Measurements from ENCODE around the gene RREB1. TPM values are rescaled to one million over a fixed set of nuclear protein-coding genes. Genes with fewer than 3 reads are reported as not detected.
"Not testable (repeated sequence)": the region's sequence is repeated elsewhere in the genome, so short reads cannot be mapped to it uniquely, and the experiment has no call there.

RREB1 gene
- total and polyA plus RNA-seq, 2 experiments from 2014 or later, result 6.4 to 12.4 TPM

- Histone ChIP-seq H3K79me2 (ENCODE audit: insufficient read depth) (no peaks in the 10 kb centered on the region), H2AFZ (no peak overlapping the region), H3F3A (ENCODE audit: insufficient read depth) (peaks cover 4% of the 10 kb centered on the region; the same call in 1 of the 2 replicates), H3K36me3 (ENCODE audit: low read depth) (no peaks in the 10 kb centered on the region), H3K9ac (no peak overlapping the region), H3K27me3 (replicated peaks; ENCODE audit: insufficient read depth) (no peaks in the 10 kb centered on the region), H3K27ac (no peak overlapping the region), H3K9me2 (ENCODE audit: insufficient read depth) (no peaks in the 10 kb centered on the region), H3K4me3 (no peak overlapping the region), H3K9me3 (ENCODE audit: low read depth) (no peaks in the 10 kb centered on the region), H4K20me1 (ENCODE audit: insufficient read depth) (no peaks in the 10 kb centered on the region), H3K4me1 (ENCODE audit: insufficient read depth) (peaks cover 8% of the 10 kb centered on the region), H3K4me2 (ENCODE audit: unreplicated experiment) (no peak overlapping the region)
- TF ChIP-seq EZH2phosphoT487 (IDR thresholded peaks at IDR 0.05; ENCODE audit: insufficient read depth, low read depth), result no peak
- no peak for TF ChIP-seq EZH2 (IDR thresholded peaks at IDR 0.05; ENCODE audit: insufficient read depth, poor library complexity, severe bottlenecking)
- no peak for DNase-seq
- in situ Hi-C loops (cut with MboI), result loop anchor here (10.0 kb wide), 1 partner anchor 344 kb away; no protein-coding TSS in a partner anchor
- 85 to 89% methylated on average over 11 of the region's 11 CpGs for WGBS, 2 experiments (ENCODE audit: low coverage in 1 of 2, low lambda C conversion rate in 2 of 2, missing lambda C conversion rate in 2 of 2)
Observed at GRCh38 chr6:7271205-7271534, 163.4 kb downstream of the RREB1 start.

GRCh38 chr6:7273709-7274108, 165.9 kb downstream of the RREB1 start:
- in situ Hi-C loops (cut with MboI), result loop anchor here (10.0 kb wide), 1 partner anchor 341 kb away; no protein-coding TSS in a partner anchor
- Histone ChIP-seq H2AFZ (no peak overlapping the region), H3K36me3 (ENCODE audit: low read depth) (no peaks in the 10 kb centered on the region), H3F3A (ENCODE audit: insufficient read depth) (peaks cover 7% of the 10 kb centered on the region), H3K9me3 (ENCODE audit: low read depth) (no peaks in the 10 kb centered on the region), H3K4me1 (ENCODE audit: insufficient read depth) (no peaks in the 10 kb centered on the region), H3K9ac (no peak overlapping the region), H3K27me3 (replicated peaks; ENCODE audit: insufficient read depth) (no peaks in the 10 kb centered on the region), H3K9me2 (ENCODE audit: insufficient read depth) (no peaks in the 10 kb centered on the region), H3K4me2 (ENCODE audit: unreplicated experiment) (no peak overlapping the region), H3K4me3 (no peak overlapping the region), H4K20me1 (ENCODE audit: insufficient read depth) (no peaks in the 10 kb centered on the region), H3K79me2 (ENCODE audit: insufficient read depth) (no peaks in the 10 kb centered on the region), H3K27ac (no peak overlapping the region)
- DNase-seq, result no peak
- TF ChIP-seq EZH2 (IDR thresholded peaks at IDR 0.05; ENCODE audit: insufficient read depth, poor library complexity, severe bottlenecking), result no peak
- 59 to 61% methylated on average over 10 of the region's 10 CpGs for WGBS, 2 experiments (ENCODE audit: low coverage in 1 of 2, low lambda C conversion rate in 2 of 2, missing lambda C conversion rate in 2 of 2)

- not testable (repeated sequence) for H3F3A ChIP-seq (ENCODE audit: insufficient read depth); H3K27ac ChIP-seq; H3K79me2 ChIP-seq (ENCODE audit: insufficient read depth); H2AFZ ChIP-seq; DNase-seq; H4K20me1 ChIP-seq (ENCODE audit: insufficient read depth); H3K4me1 ChIP-seq (ENCODE audit: insufficient read depth); H3K27me3 ChIP-seq (replicated peaks; ENCODE audit: insufficient read depth); H3K9ac ChIP-seq; H3K4me2 ChIP-seq (ENCODE audit: unreplicated experiment); H3K9me2 ChIP-seq (ENCODE audit: insufficient read depth); H3K36me3 ChIP-seq (ENCODE audit: low read depth); H3K9me3 ChIP-seq (ENCODE audit: low read depth); H3K4me3 ChIP-seq
- WGBS, 2 experiments (ENCODE audit: low coverage in 1 of 2, low lambda C conversion rate in 2 of 2, missing lambda C conversion rate in 2 of 2), result 69% methylated on average over 8 of the region's 8 CpGs
- in situ Hi-C loops (cut with MboI), result loop anchor here (10.0 kb wide), 1 partner anchor 340 kb away; no protein-coding TSS in a partner anchor
Observed at GRCh38 chr6:7274525-7274924, 166.8 kb downstream of the RREB1 start.

GRCh38 chr6:7276199-7276524, 168.4 kb downstream of the RREB1 start:
- no peaks in the 10 kb centered on the region for H3K36me3 ChIP-seq (ENCODE audit: low read depth)
- no peak overlapping the region for H3K4me3 ChIP-seq
- no peaks in the 10 kb centered on the region for H4K20me1 ChIP-seq (ENCODE audit: insufficient read depth)
- no peak overlapping the region for H3K9ac ChIP-seq
- peaks cover 16% of the 10 kb centered on the region for H3F3A ChIP-seq (ENCODE audit: insufficient read depth)
- no peaks in the 10 kb centered on the region for H3K79me2 ChIP-seq (ENCODE audit: insufficient read depth)
- no peak overlapping the region for H3K27ac ChIP-seq
- in situ Hi-C loops (cut with MboI), result loop anchor here (10.0 kb wide), 1 partner anchor 339 kb away; no protein-coding TSS in a partner anchor
- no peaks in the 10 kb centered on the region for H3K9me3 ChIP-seq (ENCODE audit: low read depth)
- H3K4me2 ChIP-seq (ENCODE audit: unreplicated experiment), result no peak overlapping the region
- DNase-seq, result no peak
- TF ChIP-seq EZH2phosphoT487 (IDR thresholded peaks at IDR 0.05; ENCODE audit: insufficient read depth, low read depth) (no peak), EZH2 (IDR thresholded peaks at IDR 0.05; ENCODE audit: insufficient read depth, poor library complexity, severe bottlenecking) (no peak)
- no peaks in the 10 kb centered on the region for H3K4me1 ChIP-seq (ENCODE audit: insufficient read depth)
- 37 to 39% methylated on average over 7 of the region's 7 CpGs for WGBS, 2 experiments (ENCODE audit: low coverage in 1 of 2, low lambda C conversion rate in 2 of 2, missing lambda C conversion rate in 2 of 2)
- H2AFZ ChIP-seq, result no peak overlapping the region
- H3K9me2 ChIP-seq (ENCODE audit: insufficient read depth), result no peaks in the 10 kb centered on the region
- H3K27me3 ChIP-seq (replicated peaks; ENCODE audit: insufficient read depth), result no peaks in the 10 kb centered on the region
